Stimulated activated CD4-positive, alpha-beta T cell treated with anti-CD3 and anti-CD28 coated beads, Interleukin-12 subunit alpha, Interleukin-12 subunit beta, amount 100 ng/mL, for 4 hours (primary cell): ENCODE data around the gene PCDHGA7.
"Not testable (repeated sequence)": the region's sequence is repeated elsewhere in the genome, so short reads cannot be mapped to it uniquely, and the experiment has no call there.

Experiments
- DNase-seq: peaks from one replicate; pipeline ENCODE4 v3.0.0-alpha.2; 2020

PCDHGA7 gene

DNA sequence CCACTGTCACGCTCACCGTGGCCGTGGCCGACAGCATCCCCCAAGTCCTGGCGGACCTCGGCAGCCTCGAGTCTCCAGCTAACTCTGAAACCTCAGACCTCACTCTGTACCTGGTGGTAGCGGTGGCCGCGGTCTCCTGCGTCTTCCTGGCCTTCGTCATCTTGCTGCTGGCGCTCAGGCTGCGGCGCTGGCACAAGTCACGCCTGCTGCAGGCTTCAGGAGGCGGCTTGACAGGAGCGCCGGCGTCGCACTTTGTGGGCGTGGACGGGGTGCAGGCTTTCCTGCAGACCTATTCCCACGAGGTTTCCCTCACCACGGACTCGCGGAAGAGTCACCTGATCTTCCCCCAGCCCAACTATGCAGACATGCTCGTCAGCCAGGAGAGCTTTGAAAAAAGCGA, 50.2 kb downstream of the PCDHGA7 start:
- DNase-seq, result not testable (repeated sequence)

GRCh38 chr5:141434006-141434405, 51.5 kb downstream of the PCDHGA7 start:
- no peak for DNase-seq
